Kidney (tissue), 14 donors: ENCODE data around the gene GPC5. TPM values are rescaled to one million over a fixed set of nuclear protein-coding genes. Genes with fewer than 3 reads are reported as not detected.
A peak's percentile ranks its signal among the peaks of the same experiment; 100 is the strongest.

ENCODE experiments used
- DNase-seq, 5 donors: peaks; one replicate each; pipeline ENCODE4 v3.0.0-alpha.2; 2013 to 2020
- FAIRE-seq: peaks from 2 replicates; lab custom pipeline; 2012; peaks lifted over from hg19 to GRCh38; lab: Jason Lieb, UNC
- H3K27ac ChIP-seq, 2 donors: one replicate each; pipeline ENCODE4 v1.7.0; 2013; ENCODE audit warnings: low read depth in 2 of 2, low read length in 2 of 2, inconsistent platforms in 1 of 2
- H3K27me3 ChIP-seq: one replicate; pipeline ENCODE4 v1.7.1; 2013; ENCODE audit warnings: low read length, inconsistent platforms; ENCODE audit not compliant: control insufficient read depth, insufficient read depth
- H3K36me3 ChIP-seq, 3 donors: one replicate each; pipeline versions ENCODE4 v1.7.0 to v1.7.1; 2013; ENCODE audit warnings: low read length in 3 of 3, control low read depth in 1 of 3, inconsistent platforms in 1 of 3; ENCODE audit not compliant: insufficient read depth in 3 of 3, control insufficient read depth in 2 of 3
- H3K4me1 ChIP-seq, 3 donors: one replicate each; pipeline versions ENCODE4 v1.7.0 to v1.7.1; 2013; ENCODE audit warnings: low read length in 3 of 3, inconsistent platforms in 1 of 3, low read depth in 1 of 3; ENCODE audit not compliant: control insufficient read depth in 2 of 3, insufficient read depth in 2 of 3
- H3K4me3 ChIP-seq, 3 donors: one replicate each; pipeline versions ENCODE4 v1.7.0 to v1.8.1; 2013; ENCODE audit warnings: low read length in 3 of 3, control low read depth in 1 of 3, inconsistent platforms in 1 of 3
- H3K9ac ChIP-seq, 3 donors: one replicate each; pipeline versions ENCODE4 v1.7.0 to v1.7.1; 2013; ENCODE audit warnings: low read length in 3 of 3, control low read depth in 1 of 3, inconsistent platforms in 1 of 3
- H3K9me3 ChIP-seq, 3 donors: one replicate each; pipeline versions ENCODE4 v1.7.0 to v1.7.1; 2013; ENCODE audit warnings: low read length in 3 of 3, control low read depth in 1 of 3, inconsistent platforms in 1 of 3; ENCODE audit not compliant: control insufficient read depth in 2 of 3, insufficient read depth in 1 of 3
- CTCF ChIP-seq: IDR thresholded peaks from 3 replicates; pipeline ENCODE4 v1.5.1; 2012; ENCODE audit warnings: mild to moderate bottlenecking, moderate library complexity, borderline replicate concordance; ENCODE audit not compliant: insufficient read depth; ENCODE audit errors: extremely low read depth
- intact Hi-C: fragments of 100-400 bp; cut with DNase I; formaldehyde crosslinking; loops from one replicate; pipeline ENCODE4 v1.11.1; 2022
- polyA plus RNA-seq: library from polyadenylated mRNA; stranded (reverse); fragments of 350-450 nt; fragmentation: Illumina TruSeq; extraction: RNeasy Lipid Tissue Mini Kit (QIAGEN cat#74804); gene quantifications from one replicate; pipeline ENCODE4 v1.2.3, GENCODE V29; 2014; ENCODE audit warnings: low read depth, low replicate concordance; ENCODE audit not compliant: insufficient read depth
- total RNA-seq: library from RNA; stranded (reverse); fragmentation: NEBNext Ultra II Directional; extraction: Animal tissue kit (Norgen Biotek cat#: 25700); gene quantifications from one replicate; pipeline ENCODE4 v1.2.1, GENCODE V29; 2021
- donor health status: control.
- donor health status: control.
- donor health status: control.
- donor health status: control.
- donor health status: control.
- donor health status: DM: yes; HTN: yes; CAD: no.
- donor health status: Normal renal cell carcinoma (clear cell type).

Gene GPC5
- total and polyA plus RNA-seq, 2 donors from 2014 or later = 0.47 to 6.8 TPM

- H3K9ac ChIP-seq = no peak overlapping the region
- H3K4me3 ChIP-seq = no peak overlapping the region
- no peaks in the 10 kb centered on the region for H3K36me3 ChIP-seq
- intact Hi-C loops = no loop called here
- no peak for TF ChIP-seq CTCF
- no peak overlapping the region for H3K27ac ChIP-seq
- DNase-seq = no peak
- no peaks in the 10 kb centered on the region for H3K4me1 ChIP-seq
- no peaks in the 10 kb centered on the region for H3K9me3 ChIP-seq
- no peak for FAIRE-seq
- H3K27me3 ChIP-seq = no peaks in the 10 kb centered on the region
These were observed 947.2 kb downstream of the GPC5 start for GRCh38 chr13:92345627-92346026.

GRCh38 chr13:92346046-92346445 is 947.6 kb downstream of the GPC5 start:
- intact Hi-C loops = no loop called here
- Histone ChIP-seq H3K4me3 (no peak overlapping the region), H3K9me3 (no peaks in the 10 kb centered on the region), H3K4me1 (no peaks in the 10 kb centered on the region), H3K27me3 (no peaks in the 10 kb centered on the region), H3K27ac (no peak overlapping the region), H3K36me3 (no peaks in the 10 kb centered on the region), H3K9ac (no peak overlapping the region)
- FAIRE-seq = no peak
- TF ChIP-seq CTCF = no peak
- peak in 1 of 5 donors; percentile 15 for DNase-seq

GRCh38 chr13:92354583-92354982 is 956.2 kb downstream of the GPC5 start:
- intact Hi-C loops = no loop called here
- no peak overlapping the region for H3K27ac ChIP-seq
- no peaks in the 10 kb centered on the region for H3K4me1 ChIP-seq
- H3K4me3 ChIP-seq = no peak overlapping the region
- no peaks in the 10 kb centered on the region for H3K27me3 ChIP-seq
- no peak for TF ChIP-seq CTCF
- DNase-seq (no peak), FAIRE-seq (no peak)
- H3K9me3 ChIP-seq = no peaks in the 10 kb centered on the region
- H3K36me3 ChIP-seq = no peaks in the 10 kb centered on the region
- no peak overlapping the region for H3K9ac ChIP-seq

GRCh38 chr13:92355213-92355612 is 956.8 kb downstream of the GPC5 start:
- Histone ChIP-seq H3K4me1 (no peaks in the 10 kb centered on the region), H3K4me3 (no peak overlapping the region), H3K27me3 (no peaks in the 10 kb centered on the region), H3K36me3 (no peaks in the 10 kb centered on the region), H3K9me3 (no peaks in the 10 kb centered on the region), H3K27ac (no peak overlapping the region), H3K9ac (no peak overlapping the region)
- intact Hi-C loops = no loop called here
- no peak for FAIRE-seq
- TF ChIP-seq CTCF = no peak
- DNase-seq = peak in 1 of 5 donors; percentile 39
